Activated CD4-positive, alpha-beta T cell treated with anti-CD3 and anti-CD28 coated beads for 1 hour (primary cell): ENCODE data around the gene SYNE3.

ENCODE experiments used
- DNase-seq: peaks from one replicate; pipeline ENCODE4 v3.0.0-alpha.2; 2020

Gene SYNE3

DNA sequence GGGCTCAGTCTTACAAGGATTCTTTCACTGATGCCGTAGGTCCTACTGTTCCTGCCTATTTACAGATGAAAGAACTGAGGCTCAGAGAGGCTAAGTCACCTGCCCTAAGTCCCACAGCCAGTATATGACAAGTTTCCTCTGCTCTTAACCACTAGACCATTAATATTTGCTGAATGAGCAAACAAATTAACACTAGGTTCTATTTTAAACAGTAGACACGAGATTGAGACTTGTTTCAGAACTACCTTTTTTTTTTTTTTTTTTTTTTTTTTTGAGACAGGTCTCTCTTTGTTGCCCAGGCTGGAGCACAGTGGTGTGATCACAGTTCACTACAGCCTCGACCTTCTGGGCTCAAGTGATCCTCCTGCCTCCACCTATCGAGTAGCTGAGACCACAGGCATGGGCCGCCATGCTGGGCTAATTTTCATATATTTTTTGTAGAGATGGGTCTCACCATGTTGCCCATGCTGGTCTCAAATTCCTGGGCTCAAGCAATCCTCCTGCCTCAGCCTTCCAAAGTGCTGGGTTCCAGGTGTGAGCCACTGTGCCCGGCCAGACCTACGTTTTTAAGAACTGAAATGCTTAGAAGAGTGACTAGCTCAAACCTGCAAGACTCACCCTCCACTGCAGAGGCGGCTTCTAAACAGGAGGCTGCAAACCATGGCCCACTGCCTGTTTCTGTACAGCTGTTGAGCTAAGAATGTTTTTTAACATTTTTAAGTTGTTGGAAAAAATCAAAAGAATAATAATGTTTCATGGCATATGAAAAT is 12.9 kb downstream of the SYNE3 start:
- no peak for DNase-seq

DNA sequence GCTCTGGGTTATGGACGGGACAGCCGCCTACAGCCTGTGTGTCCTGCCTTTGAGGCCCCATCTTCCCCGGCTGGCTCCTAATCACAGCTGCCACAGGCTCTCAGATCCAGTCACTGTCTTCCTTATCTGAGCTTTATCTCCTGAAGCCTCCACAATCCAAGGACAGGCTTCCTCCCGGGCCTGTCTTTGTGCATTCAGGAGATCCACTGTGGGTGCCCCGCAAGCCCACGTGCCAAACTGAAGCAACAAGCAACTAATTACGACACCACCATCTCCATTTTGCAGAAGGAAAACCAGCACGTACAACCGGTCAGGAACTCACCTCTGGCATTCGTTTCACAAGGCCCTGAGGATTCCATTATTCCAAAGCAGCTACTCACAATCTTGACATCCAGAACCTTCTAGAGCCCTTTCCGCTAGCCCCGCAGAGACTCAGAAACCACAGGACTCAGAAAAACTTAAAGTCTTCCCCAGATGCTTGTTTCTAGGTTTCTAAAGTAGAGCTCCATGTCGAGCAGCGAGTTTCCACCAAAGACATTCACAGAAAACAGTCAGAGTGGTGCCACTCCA is 14.0 kb downstream of the SYNE3 start:
- no peak for DNase-seq

DNA sequence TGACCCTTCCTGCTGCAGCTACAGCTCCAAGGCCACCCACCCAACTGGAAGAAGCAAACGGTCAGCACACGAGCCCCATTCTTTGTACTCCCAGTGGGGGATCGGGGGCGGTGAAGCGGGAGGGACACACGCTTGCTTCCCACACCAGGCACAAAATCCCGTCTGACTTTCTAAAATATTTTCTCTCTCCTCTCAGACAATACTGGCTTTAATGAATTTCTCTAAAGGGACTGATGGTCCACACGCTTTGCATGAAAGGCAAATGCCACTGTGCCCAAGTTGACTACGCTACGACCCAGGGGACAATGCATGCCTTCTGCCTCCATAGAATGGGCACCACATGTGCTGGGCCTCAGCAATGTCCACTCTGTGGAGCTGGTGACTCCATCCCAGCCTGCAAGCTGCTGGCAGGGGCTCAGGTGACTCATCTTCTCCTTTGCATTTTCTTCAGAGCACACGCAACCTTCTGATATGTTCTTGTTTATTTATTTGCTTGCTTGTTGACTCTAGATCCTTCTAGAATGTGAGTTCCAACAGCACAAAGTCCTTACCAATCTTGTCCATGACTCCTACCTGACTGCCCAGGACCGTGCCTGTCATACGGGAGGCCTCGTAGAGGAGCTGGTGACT is 15.6 kb downstream of the SYNE3 start:
- no peak for DNase-seq

DNA sequence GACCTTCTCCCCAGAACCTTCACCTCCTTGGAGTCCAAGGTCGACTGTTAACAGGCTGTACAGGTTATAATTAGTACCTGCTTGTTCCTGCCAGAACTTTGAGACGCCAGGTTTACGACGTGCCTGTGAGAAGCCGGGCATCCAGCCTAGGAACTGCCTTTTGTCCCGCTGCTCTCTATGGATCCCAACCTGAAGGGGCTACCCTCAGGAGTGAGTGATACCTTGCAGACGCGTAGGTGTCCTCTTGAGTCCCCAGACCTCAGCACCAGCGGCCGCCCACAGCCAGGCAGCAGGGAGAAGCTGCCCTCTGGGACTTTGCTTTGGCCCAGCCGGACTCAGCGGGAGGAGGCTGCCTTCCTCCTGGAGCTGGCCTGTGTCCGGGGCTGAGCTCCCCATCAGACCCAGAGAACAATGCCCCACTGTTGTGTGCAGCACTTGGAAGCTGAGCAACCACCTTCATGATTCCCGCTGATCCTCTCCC is 16.2 kb downstream of the SYNE3 start:
- no peak for DNase-seq

DNA sequence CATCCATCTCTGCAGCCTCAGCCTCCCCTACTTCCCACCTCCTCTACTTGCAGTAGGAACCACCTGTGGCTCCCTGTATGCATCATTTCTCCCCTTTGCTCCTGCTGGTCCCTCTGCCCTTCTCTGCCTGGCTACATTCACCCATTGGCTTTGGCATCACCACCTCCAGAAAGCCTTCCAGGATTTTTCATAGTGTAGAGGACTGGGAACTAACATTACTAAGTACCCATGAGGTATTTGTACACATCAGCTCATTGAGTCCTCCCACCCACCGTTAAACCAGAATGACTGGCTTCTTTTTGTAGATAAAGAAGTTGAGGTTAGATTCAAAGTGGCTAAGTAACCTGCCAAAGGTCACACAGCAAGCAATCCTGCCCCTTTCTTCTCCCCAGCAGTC is 17.1 kb downstream of the SYNE3 start:
- DNase-seq: no peak

GRCh38 chr14:95498622-95499353 is 17.7 kb downstream of the SYNE3 start:
- DNase-seq: no peak

DNA sequence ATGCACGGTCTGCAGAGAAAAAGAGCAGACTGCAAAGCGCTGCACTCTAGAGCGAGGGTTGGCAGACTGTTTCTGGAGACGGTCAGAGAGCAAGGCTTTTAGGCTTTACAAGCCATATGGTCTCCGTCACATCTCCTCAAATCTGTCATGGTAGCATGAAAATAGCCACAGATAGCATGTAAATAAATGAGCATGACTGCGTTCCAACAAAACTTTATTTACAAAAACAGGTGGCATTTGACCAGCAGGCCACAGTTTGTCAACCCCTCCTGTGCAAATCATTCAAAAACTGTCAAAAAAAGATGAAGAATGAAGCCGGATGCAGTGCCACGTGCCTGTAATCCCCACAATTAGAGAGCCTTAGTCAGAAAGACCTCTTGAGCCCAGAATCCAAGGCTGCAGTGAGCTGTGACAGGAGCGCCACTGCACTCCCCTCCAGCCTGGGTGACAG is 18.9 kb downstream of the SYNE3 start:
- no peak for DNase-seq

- DNase-seq: no peak
These were observed 19.7 kb downstream of the SYNE3 start for GRCh38 chr14:95496690-95497259.

DNA sequence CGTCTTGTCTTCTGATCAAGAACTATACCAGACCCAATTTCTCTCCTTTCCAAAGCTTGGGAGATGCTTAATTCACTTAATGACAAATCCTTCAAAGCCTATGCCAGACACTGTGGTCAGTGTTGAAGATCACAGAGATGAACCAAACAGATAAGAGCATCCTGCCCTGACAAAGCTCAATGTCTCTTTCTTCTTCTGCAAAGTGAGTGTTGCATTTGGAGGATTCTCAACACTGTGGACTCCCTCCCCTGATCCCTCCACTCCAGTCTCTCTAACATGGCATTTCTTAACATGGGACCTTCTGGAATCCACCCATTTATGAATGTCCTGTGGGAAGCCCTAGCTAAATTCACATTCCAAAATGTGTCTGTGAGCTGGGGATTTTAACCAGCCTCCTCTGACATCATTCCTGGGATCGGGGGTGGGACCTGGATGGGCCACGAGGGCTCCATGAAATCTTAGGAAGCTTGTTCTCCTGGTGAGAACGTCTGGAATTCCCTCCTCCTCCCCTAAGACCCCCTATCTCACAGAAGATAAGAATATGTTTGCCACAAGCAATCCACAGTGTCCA is 20.3 kb downstream of the SYNE3 start:
- DNase-seq: no peak

DNA sequence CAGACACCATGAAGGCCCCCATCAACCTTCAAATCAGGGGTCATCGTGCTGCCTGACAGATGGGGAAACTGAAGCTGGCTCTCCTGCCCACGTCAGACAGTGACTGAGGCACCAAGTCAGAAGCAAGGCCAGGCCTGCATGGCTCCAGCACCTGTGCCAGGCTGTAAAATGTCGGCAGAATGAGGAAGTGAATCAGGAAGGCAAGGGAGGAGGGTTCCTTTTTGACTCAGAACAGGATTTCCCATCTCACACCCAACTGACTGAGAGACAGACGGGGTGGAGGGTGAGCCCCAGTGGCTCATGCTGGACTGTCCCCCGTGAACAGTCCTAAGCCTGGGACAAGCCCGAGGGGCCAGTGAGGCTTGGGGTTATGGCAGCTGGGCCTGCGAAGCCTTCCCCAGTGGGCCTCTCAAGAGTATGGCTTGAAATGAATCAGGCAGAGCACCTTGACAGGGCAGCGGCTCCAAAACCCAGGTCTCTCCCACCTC is 20.9 kb downstream of the SYNE3 start:
- no peak for DNase-seq

GRCh38 chr14:95495076-95495475 is 21.4 kb downstream of the SYNE3 start:
- no peak for DNase-seq

DNA sequence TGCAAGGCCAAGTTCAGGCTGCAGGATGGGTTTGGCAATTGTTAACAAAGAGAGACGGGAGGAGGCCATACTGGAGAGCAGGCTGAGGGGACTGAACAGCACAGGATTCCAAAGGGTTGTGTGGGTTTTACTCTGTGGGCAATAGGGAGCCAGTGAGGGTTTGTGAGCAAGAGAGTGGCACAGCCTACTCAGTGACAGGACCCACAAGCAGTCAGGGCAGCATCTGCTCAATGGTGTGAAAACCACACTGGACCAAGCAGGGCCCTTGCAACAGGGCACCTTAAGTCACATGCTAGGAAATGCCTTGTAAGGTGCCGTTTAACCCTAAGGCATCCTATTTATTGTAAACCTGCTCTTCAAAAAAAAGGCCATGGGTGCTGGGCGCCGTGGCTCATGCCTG is 22.0 kb downstream of the SYNE3 start:
- DNase-seq: no peak

GRCh38 chr14:95493976-95494375 is 22.5 kb downstream of the SYNE3 start:
- DNase-seq: no peak

GRCh38 chr14:95493503-95493902 is 22.9 kb downstream of the SYNE3 start:
- no peak for DNase-seq

GRCh38 chr14:95491936-95492608 is 24.4 kb downstream of the SYNE3 start:
- DNase-seq: no peak

- DNase-seq: no peak
These were observed 25.6 kb downstream of the SYNE3 start for GRCh38 chr14:95490727-95491451.

GRCh38 chr14:95490138-95490509 is 26.3 kb downstream of the SYNE3 start:
- no peak for DNase-seq

DNA sequence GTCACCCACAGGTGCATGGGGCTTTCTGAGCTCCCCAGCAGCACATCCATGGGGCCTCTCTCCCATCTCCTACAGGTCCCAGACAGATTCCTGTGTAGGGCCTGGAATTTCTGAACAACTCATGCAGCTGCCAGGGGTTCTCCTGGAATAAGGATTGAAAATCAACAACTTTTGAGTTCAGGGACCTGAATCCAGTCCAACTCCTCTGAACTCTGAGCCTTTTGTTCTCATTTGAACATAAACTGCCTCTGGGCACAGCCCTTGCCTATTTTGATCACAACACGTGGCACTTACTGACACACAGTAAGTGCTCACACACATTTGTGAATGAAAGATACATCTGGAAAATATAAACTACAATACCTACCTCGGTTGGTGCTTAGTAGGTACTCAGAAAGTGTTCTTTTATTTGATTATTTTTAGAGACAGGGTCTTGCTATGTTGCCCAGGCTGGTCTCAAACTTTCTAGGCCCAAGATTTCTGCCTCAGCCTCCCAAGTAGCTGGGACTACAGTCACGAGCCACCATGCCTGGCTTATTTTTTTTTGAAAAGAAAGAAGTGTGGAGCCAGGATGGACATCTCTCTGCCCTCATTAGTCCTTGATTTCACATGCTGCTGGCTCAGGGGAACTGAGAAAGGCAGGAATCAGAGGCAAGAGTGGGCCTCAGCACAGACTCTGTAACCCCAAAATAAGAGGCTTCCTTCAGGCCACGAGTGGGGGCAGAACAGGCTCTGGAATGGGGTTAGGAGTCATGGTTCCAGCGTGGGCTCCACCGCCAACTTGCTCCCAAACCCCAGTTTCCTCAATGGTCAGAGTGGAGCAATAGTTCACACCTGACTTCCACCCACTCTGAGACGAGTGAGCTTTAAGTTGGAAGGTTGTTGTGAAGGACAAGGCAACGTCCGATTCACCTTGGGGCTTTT is 27.0 kb downstream of the SYNE3 start:
- no peak for DNase-seq

GRCh38 chr14:95488376-95489213 is 27.9 kb downstream of the SYNE3 start:
- no peak for DNase-seq
